HG03139 (cell line): ENCODE measurements around the gene APBA1.
"Not testable (repeated sequence)": the region's sequence is repeated elsewhere in the genome, so short reads cannot be mapped to it uniquely, and the experiment has no call there.

Experiments used
- ATAC-seq: cut with Tn5 transposase; IDR thresholded peaks from one replicate; pipeline ENCODE4 v1.9.1; 2021; ENCODE audit not compliant: unreplicated experiment

The APBA1 gene

DNA sequence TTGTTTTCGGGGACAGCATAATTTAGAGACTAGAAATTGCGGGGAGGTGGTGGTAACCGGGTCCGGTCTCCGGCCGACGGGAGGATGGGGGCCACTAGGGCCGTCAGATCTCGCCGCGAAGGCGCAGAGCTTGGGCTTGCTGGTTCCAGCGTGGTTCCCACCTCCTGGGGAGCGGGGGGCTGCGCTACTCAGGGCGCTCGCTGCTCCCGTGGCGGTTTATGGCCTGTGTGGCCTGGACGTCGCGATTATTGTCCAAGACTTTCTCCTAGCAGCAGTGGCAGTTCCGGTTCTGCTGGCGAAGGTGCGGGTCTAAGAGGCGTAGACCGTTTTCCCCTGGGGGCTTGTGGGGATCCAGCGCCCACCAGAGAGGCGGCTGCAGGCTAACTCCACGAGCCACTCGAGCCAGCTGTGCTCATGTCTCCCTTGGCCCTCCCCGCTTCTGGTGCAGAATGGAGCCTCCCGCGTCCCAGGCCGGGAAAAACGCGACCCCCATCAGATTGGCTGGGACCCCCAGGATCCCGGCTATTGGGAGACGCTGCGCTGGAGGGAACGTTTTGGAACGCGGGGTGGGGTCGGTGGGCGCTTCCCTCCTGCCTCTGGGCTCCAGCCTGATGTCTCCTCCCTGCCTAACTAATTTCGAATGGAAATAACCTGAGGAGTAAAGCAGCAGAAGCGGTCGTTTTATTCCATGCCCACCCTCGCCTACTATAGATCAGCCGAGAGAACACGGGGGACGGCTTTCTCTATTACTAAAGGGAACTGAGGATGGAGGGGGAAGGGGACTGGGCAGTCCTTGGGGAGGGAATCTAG, 260.0 kb downstream of the APBA1 start:
- no peak for ATAC-seq

- ATAC-seq, result no peak
These were observed 260.9 kb downstream of the APBA1 start for GRCh38 chr9:69411246-69411645.

DNA sequence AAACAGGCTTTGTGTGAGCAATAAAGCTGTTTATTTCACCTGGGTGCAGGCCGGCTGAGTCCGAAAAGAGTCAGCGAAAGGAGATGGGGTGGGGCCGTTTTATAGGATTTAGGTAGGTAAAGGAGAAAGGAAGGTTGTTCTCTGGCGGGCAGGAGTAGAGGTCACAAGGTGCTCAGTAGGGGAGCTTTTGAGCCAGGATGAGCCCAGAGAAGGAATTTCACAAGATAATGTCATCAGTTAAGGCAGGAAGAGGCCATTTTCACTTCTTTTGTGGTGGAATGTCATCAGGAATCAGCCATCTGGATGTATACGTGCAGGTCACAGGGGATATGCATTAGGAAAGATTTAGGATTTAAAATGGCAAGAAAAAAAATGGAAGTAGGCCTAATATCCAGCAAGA, 262.2 kb downstream of the APBA1 start:
- ATAC-seq, result not testable (repeated sequence)

- no peak for ATAC-seq
These were observed 271.7 kb downstream of the APBA1 start for GRCh38 chr9:69400470-69400869.

GRCh38 chr9:69397384-69398214, 274.6 kb downstream of the APBA1 start:
- no peak for ATAC-seq

DNA sequence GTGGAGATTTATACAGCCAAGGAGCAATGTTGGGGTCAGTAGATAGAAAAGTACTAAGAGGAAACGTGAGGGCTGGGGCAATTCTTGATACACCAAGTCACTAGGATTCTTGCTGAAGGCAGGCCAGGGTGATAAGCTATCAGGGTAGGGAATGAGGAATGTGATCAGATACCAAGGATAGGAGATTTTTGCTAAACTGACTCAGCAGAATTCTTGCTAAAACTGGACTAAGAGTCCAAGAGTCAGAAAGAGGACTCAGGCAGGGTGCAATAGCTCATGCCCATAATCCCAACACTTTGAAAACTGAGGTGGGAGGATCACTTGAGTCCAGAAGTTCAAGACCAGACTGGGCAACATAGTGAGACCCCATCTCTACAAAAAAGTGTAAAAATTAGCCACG, 275.4 kb downstream of the APBA1 start:
- no peak for ATAC-seq

- ATAC-seq, result no peak
These were observed 276.5 kb downstream of the APBA1 start for GRCh38 chr9:69395718-69396117.

DNA sequence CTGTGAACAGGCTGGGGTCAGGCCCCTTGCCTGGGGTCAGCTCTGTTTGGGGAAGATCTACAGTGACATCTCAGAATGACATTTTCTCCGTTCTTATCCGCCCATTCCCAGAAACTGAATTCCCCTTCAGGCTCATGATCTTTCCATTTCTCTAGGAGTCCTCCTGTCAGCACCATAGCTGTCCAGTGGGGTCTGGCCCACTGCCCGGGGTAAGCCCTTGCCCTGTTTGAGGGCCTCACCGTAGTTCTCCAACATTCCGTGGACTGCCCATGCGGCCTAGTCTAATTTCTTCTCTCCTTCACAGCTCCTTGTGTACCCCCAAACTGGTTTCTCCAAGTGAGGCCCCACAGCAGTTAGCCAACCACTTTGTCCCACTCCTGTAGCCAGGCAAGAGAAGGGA, 278.7 kb downstream of the APBA1 start:
- no peak for ATAC-seq

- ATAC-seq, result no peak
These were observed 279.3 kb downstream of the APBA1 start for GRCh38 chr9:69392826-69393225.

DNA sequence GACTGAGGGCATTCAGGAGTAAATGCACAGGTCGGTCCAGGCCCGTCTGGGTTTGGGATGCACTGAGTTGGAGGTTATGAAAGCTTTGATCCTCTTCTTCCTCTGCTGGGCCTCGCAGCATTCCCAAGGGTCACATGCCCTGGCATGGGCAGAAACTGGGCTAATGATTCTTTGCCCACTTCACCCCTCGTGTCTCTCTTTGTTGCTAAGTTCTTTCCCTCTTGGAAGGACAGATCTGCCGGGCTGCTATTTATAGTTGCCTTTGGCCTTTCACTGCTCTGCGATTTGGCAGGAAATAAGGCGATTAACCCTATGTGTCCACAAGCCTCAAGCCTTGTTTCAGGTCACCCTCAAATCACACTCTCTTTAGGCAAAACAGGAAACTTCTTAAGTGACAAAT, 280.2 kb downstream of the APBA1 start:
- ATAC-seq, result no peak

DNA sequence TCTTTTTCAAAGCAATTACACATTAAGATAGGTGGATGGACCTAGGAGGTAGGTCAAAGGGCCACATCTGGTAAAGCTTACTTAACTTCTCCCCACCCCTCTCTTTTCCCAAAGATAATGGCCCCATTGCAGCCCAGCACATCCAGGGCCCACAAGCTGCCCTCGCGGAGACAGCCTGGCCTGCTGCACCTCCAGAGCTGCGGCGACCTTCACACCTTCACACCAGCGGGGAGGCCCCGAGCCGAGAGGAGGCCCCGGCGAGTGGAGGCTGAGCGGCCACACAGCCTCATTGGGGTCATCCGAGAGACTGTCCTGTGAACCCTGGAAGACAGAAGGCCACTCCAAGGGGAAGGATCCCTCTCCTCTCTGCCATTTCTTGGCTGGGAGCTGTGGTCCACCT, 280.7 kb downstream of the APBA1 start:
- no peak for ATAC-seq

DNA sequence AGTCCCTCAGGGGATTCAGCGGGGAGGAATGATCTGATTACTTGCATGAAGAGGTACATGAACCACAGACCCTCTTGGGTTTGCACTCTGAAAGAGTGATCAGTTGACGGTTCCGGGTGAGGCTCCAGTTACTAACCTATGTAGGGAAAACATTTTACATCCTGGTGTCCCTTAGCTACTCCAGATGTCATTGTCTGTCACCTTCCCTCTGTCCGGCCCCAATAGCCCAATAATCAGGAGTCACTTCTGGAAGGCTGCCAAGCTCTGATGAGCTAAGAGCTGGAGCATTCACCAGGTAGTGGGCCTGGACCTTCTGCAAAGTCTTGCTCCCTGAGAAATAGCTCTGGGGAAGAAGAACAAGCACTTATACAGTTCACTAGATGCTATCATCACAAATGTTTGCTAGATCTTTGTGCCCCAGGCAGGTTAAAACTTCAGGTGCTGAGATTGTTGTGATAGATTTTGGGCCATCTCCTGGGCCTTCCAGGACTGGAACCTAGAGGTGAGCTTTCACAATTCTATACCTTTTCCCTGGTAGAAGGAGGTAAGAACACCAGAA, 282.7 kb downstream of the APBA1 start:
- ATAC-seq, result no peak

- no peak for ATAC-seq
These were observed 283.6 kb downstream of the APBA1 start for GRCh38 chr9:69388596-69388995.

DNA sequence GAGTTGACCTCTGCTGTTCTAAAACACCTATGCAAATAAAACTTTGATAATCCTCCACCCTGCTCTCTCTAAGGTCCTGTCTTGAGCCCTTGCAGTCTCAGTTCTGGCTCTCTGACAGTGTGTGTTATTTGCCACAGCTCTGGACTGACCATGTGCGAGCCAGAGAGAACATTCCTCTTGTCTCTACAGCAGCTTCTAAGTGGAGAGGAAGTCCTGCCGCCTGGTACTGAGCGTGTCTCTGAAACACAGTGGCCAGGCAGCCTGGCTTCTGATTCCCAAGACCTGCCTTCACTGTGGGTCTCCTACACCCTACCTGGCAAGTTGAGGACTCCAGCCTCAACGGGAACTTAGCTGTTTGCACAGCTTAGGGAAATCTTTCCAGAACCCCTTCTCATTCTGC, 285.5 kb downstream of the APBA1 start:
- no peak for ATAC-seq

- ATAC-seq, result no peak
These were observed 286.6 kb downstream of the APBA1 start for GRCh38 chr9:69385581-69386033.

DNA sequence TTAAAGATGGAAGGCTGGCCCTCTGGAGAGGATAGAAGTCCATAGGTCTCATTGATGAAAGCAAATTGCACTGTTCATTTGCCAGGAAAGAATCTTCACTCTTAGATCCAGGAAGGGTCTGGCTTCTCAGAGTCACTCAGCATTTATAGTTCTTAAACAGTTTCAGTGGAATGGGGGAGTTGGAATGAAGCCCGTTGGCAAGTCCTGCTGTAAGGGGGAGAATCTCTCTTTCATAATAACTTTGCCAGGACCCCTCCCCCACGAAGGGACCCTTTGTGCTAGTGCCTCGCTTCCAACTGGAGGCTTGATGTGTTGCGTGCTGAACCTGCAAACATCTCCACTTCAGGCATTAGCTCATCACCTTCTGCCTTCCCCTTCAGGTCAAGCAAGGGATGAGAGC, 290.0 kb downstream of the APBA1 start:
- no peak for ATAC-seq

GRCh38 chr9:69380811-69381210, 291.4 kb downstream of the APBA1 start:
- no peak for ATAC-seq

DNA sequence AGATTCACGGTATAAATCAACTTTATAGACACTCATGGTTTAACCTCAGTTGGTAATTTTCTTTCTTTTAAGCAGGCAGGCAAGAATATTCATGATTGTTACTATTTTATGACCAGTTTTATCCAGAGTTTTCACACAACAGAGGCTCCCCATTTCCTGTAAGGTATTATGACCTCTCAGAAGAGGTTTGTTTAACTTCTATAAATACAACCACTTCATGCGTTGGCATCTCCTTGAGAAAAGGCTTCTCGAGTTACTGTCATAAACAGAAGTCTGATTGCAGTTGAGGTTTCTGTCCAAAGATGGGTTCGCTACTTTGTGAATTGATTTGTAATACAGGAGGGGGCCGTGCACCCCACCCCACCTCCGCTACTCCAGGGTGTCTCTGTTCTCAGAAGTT, 291.9 kb downstream of the APBA1 start:
- ATAC-seq, result no peak

DNA sequence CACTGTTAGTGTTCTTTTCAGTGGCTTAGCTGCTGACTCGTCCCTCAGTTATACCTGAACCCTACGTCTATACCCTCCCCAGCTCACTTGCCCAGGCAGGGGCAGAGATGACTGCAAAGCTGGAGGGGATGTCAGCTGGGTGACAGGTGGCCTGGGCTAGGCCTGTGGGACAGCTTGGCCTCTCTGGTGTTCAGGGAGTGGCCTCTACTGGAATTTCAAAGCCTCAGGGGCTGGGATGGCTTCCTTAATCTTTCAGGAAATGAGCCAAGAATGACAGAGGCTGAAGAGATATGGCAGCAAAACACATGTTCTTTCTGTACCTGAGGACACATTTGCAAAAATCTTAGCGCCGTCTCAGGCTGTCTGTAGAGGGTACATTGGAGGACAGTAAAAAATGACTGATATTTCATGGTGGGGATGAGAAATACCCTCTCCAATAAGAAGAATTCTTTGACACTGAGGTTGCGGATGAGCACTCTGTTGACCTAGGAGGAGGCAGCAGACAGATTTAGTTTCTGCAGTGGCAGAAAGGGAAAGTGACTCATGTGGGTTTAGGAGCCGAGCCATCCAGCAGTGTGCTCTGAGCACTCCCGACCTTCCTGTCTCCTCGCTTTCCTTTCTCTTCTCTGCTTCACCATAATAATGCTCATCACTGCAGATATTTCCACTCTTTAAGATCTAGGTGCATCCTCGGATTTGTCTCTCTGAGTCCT, 292.7 kb downstream of the APBA1 start:
- no peak for ATAC-seq

DNA sequence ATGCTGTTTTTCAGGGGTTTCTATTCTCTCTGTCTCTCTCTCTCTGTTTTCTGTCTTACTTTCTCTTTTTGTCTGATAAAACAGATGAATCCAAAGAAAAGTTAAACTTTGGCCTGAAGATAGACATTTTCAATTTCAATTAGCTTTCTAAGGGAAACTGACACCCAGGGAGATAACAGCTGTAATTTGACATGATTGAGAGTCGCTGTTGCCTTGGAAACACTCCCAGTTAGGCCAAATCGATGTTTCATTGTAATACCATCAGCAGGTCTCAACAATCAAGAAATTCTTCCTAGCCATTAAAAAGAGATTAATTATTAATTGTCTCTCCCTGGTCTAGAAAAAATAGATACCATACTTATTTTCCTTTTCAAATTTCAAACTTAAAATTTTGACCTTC, 294.2 kb downstream of the APBA1 start:
- no peak for ATAC-seq
